NB4 (cell line): ENCODE results near the gene SAMD4A.

ENCODE experiments used
- DNase-seq: peaks from one replicate; pipeline ENCODE4 v3.0.0; 2010; ENCODE audit warnings: low read depth
- H3K4me3 ChIP-seq: one replicate; pipeline ENCODE4 v1.5.1; 2011; ENCODE audit warnings: mild to moderate bottlenecking, low read depth, low read length, moderate library complexity
- CTCF ChIP-seq: IDR thresholded peaks from one replicate; pipeline ENCODE4 v1.5.1; 2012; ENCODE audit warnings: low read depth, low read length
- MAX ChIP-seq: IDR thresholded peaks from 2 replicates; pipeline ENCODE4 v1.6.1; 2011; ENCODE audit warnings: low read depth, low read length
- MYC ChIP-seq: IDR thresholded peaks from 2 replicates; pipeline ENCODE4 v1.6.1; 2011; ENCODE audit warnings: low read depth, low read length
- POLR2A ChIP-seq: IDR thresholded peaks from 2 replicates; pipeline ENCODE4 v1.6.1; 2011; ENCODE audit warnings: mild to moderate bottlenecking; ENCODE audit not compliant: insufficient read length; ENCODE audit errors: extremely low read depth

SAMD4A gene

GRCh38 chr14:54839701-54840119 lies 272.8 kb downstream of the SAMD4A start:
- no peak for DNase-seq
- no peak for TF ChIP-seq MYC
- no peak for TF ChIP-seq CTCF
- TF ChIP-seq MAX: no peak
- no peak for TF ChIP-seq POLR2A
- H3K4me3 ChIP-seq: no peak overlapping the region

GRCh38 chr14:54840336-54840735 lies 273.4 kb downstream of the SAMD4A start:
- DNase-seq: no peak
- no peak overlapping the region for H3K4me3 ChIP-seq
- TF ChIP-seq POLR2A (no peak), MYC (no peak), CTCF (no peak), MAX (no peak)

- no peak for DNase-seq
- no peak for TF ChIP-seq MYC
- no peak for TF ChIP-seq CTCF
- TF ChIP-seq MAX: no peak
- no peak for TF ChIP-seq POLR2A
- H3K4me3 ChIP-seq: no peak overlapping the region
Measured at GRCh38 chr14:54840798-54841197, 273.9 kb downstream of the SAMD4A start.
